Measurements from ENCODE around the gene SIGMAR1. TPM values are rescaled to one million over a fixed set of nuclear protein-coding genes. Genes with fewer than 3 reads are reported as not detected.

Gene SIGMAR1
- total RNA-seq (2014; rRNA removed; shearing (Covaris generic)): 142 and 178 TPM in 2 replicates
- 189 and 210 TPM in 2 replicates for polyA plus RNA-seq (2015; cell fraction: cytosol; rRNA removed)
- 79.7 and 88.6 TPM in 2 replicates for polyA plus RNA-seq (2015; cell fraction: nucleus; rRNA removed)

GRCh38 chr9:34637356-34638137 lies at the start of gene SIGMAR1:
Gene SIGMAR1 (minus strand): TSS chr9:34637787. CDS start chr9:34637697, 90 bp downstream.
- DNase-seq (ENCODE audit: low read depth): peak; percentile 83

- no peak for DNase-seq (ENCODE audit: low read depth)
These were observed 49.1 kb upstream of the SIGMAR1 start for GRCh38 chr9:34686732-34687131.

GRCh38 chr9:34686231-34686630 lies 48.6 kb upstream of the SIGMAR1 start:
- no peak for DNase-seq (ENCODE audit: low read depth)

GRCh38 chr9:34685591-34685990 lies 48.0 kb upstream of the SIGMAR1 start:
- DNase-seq (ENCODE audit: low read depth): no peak

GRCh38 chr9:34684816-34685215 lies 47.2 kb upstream of the SIGMAR1 start:
- no peak for DNase-seq (ENCODE audit: low read depth)

GRCh38 chr9:34684145-34684544 lies 46.6 kb upstream of the SIGMAR1 start:
- DNase-seq (ENCODE audit: low read depth): no peak

- DNase-seq (ENCODE audit: low read depth): no peak
These were observed 38.3 kb upstream of the SIGMAR1 start for GRCh38 chr9:34675869-34676268.

- peak; percentile 61 for DNase-seq (ENCODE audit: low read depth)
These were observed 37.6 kb upstream of the SIGMAR1 start for GRCh38 chr9:34675048-34675714.

- DNase-seq (ENCODE audit: low read depth): no peak
These were observed 36.9 kb upstream of the SIGMAR1 start for GRCh38 chr9:34674440-34674839.

- DNase-seq (ENCODE audit: low read depth): no peak
These were observed 33.7 kb upstream of the SIGMAR1 start for GRCh38 chr9:34671307-34671706.

- DNase-seq (ENCODE audit: low read depth): no peak
These were observed 32.4 kb upstream of the SIGMAR1 start for GRCh38 chr9:34669809-34670562.

- peak; percentile 76 for DNase-seq (ENCODE audit: low read depth)
These were observed 28.0 kb upstream of the SIGMAR1 start for GRCh38 chr9:34665381-34666250.

- no peak for DNase-seq (ENCODE audit: low read depth)
These were observed 27.4 kb upstream of the SIGMAR1 start for GRCh38 chr9:34665067-34665380.

GRCh38 chr9:34664281-34665066 lies 26.9 kb upstream of the SIGMAR1 start:
- peak; percentile 50 for DNase-seq (ENCODE audit: low read depth)

- DNase-seq (ENCODE audit: low read depth): no peak
These were observed 25.7 kb upstream of the SIGMAR1 start for GRCh38 chr9:34663303-34663605.

- no peak for DNase-seq (ENCODE audit: low read depth)
These were observed 25.1 kb upstream of the SIGMAR1 start, which contains the start of gene CCL27 for GRCh38 chr9:34662526-34663302. Gene CCL27 (minus strand): TSS chr9:34662657. CDS start chr9:34662633, 24 bp downstream.

GRCh38 chr9:34659592-34660253 lies 22.1 kb upstream of the SIGMAR1 start:
- DNase-seq (ENCODE audit: low read depth): peak; percentile 25

- DNase-seq (ENCODE audit: low read depth): no peak
These were observed 20.9 kb upstream of the SIGMAR1 start for GRCh38 chr9:34658461-34658860.

- no peak for DNase-seq (ENCODE audit: low read depth)
These were observed 19.4 kb upstream of the SIGMAR1 start for GRCh38 chr9:34656992-34657391.

Measured in HT1080 (cell line).